PFSK-1 (cell line): Measurements from ENCODE around the gene CEP135.

Experiments used
- FOXP2 ChIP-seq: optimal IDR thresholded peaks from 2 replicates; pipeline ENCODE3; 2011; ENCODE audit warnings: borderline replicate concordance, control low read depth, inconsistent platforms; ENCODE audit not compliant: insufficient read depth; ENCODE audit errors: extremely low read length, extremely low read depth
- POLR2AphosphoS5 ChIP-seq: IDR thresholded peaks from 2 replicates; pipeline ENCODE4 v1.6.1; 2012; ENCODE audit warnings: low read depth, mild to moderate bottlenecking, control low read depth, low read length, moderate library complexity
- SIN3A ChIP-seq: IDR thresholded peaks from 2 replicates; pipeline ENCODE4 v1.6.1; 2012; ENCODE audit warnings: mild to moderate bottlenecking, low read length, moderate library complexity, borderline replicate concordance; ENCODE audit not compliant: insufficient read depth
- TAF1 ChIP-seq: IDR thresholded peaks from 2 replicates; pipeline ENCODE4 v1.6.1; 2012; ENCODE audit warnings: low read length, control low read depth, borderline replicate concordance; ENCODE audit not compliant: insufficient read depth
- TF ChIP-seq, protein P1 (sequence below), 2 experiments: IDR thresholded peaks; 2 replicates each; pipeline versions ENCODE4 v1.6.1 to v1.8.0; 2011 to 2012; ENCODE audit warnings: low read depth in 2 of 2, low read length in 2 of 2, control low read depth in 1 of 2, inconsistent platforms in 1 of 2, mild to moderate bottlenecking in 1 of 2, moderate library complexity in 1 of 2; ENCODE audit not compliant: insufficient read depth in 1 of 2

DNA sequence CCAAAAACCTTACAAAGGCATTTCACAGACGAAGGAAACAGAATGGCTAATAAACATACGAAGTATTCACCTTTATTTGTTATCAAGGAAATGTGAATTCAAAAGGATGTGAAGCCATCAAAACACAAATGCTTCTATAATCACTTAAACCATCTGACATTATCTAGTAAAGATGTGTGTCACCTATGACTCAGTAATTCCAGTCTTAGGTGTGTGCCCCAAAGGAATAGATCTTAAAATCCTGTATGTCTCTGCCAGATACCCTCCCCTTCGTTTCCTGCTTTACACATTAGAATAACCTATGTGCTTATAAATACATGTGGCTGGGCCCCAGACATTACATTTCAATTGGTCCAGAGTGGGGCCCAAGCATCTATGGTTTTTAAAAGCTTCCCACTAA, 41.8 kb upstream of the CEP135 start:
- no peak for TF ChIP-seq SIN3A
- TF ChIP-seq, protein P1, sequence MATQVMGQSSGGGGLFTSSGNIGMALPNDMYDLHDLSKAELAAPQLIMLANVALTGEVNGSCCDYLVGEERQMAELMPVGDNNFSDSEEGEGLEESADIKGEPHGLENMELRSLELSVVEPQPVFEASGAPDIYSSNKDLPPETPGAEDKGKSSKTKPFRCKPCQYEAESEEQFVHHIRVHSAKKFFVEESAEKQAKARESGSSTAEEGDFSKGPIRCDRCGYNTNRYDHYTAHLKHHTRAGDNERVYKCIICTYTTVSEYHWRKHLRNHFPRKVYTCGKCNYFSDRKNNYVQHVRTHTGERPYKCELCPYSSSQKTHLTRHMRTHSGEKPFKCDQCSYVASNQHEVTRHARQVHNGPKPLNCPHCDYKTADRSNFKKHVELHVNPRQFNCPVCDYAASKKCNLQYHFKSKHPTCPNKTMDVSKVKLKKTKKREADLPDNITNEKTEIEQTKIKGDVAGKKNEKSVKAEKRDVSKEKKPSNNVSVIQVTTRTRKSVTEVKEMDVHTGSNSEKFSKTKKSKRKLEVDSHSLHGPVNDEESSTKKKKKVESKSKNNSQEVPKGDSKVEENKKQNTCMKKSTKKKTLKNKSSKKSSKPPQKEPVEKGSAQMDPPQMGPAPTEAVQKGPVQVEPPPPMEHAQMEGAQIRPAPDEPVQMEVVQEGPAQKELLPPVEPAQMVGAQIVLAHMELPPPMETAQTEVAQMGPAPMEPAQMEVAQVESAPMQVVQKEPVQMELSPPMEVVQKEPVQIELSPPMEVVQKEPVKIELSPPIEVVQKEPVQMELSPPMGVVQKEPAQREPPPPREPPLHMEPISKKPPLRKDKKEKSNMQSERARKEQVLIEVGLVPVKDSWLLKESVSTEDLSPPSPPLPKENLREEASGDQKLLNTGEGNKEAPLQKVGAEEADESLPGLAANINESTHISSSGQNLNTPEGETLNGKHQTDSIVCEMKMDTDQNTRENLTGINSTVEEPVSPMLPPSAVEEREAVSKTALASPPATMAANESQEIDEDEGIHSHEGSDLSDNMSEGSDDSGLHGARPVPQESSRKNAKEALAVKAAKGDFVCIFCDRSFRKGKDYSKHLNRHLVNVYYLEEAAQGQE (IDR thresholded peaks at IDR 0.05; ENCODE audit: insufficient read depth in 1 of 2, low read depth in 2 of 2, low read length in 2 of 2) = no peak
- TF ChIP-seq POLR2AphosphoS5 = no peak
- TF ChIP-seq TAF1 = no peak
- TF ChIP-seq FOXP2 = no peak
